ENCODE results near the gene TTC24. TPM values are rescaled to one million over a fixed set of nuclear protein-coding genes. Genes with fewer than 3 reads are reported as not detected.

The TTC24 gene
- total RNA-seq, 4 donors from 2014 or later, result not detected

DNA sequence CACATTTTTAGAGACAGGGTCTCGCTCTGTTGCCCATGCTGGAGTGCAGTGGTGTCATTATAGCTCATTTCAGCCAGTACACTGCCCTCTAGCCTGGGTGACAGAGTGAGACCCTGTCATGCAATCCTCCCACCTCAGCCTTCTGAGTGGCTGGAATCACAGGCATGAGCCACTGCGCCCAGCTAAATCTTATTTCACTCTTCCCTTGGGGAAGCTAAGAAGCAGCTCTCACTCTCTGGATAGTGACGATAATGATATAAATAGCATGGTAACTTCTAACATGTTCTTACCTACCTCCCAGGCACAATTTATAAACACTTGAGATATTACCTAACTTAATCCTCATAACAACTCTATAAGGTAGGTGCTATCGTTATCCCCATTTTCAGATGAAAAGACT, 32.1 kb upstream of the TTC24 start:
- Histone ChIP-seq H3K4me1 (no peaks in the 10 kb centered on the region), H3K4me3 (no peak overlapping the region), H3K27ac (no peak overlapping the region), H3K27me3 (no peaks in the 10 kb centered on the region), H3K36me3 (no peaks in the 10 kb centered on the region), H3K9me3 (no peaks in the 10 kb centered on the region)
- WGBS, 2 donors (ENCODE audit: low coverage in 1 of 2), result 86 to 99% methylated on average over 1 to 4 of the region's 4 CpGs
- intact Hi-C loops (cut with DNase I; ENCODE audit: low total_unique reads), result no loop called here
- DNase-seq, result no peak
- TF ChIP-seq POLR2A (IDR thresholded peaks at IDR 0.05) (no peak), POLR2AphosphoS5 (IDR thresholded peaks at IDR 0.05) (no peak), EP300 (IDR thresholded peaks at IDR 0.05; ENCODE audit: low read depth) (no peak)
- TF ChIP-seq, protein P1, sequence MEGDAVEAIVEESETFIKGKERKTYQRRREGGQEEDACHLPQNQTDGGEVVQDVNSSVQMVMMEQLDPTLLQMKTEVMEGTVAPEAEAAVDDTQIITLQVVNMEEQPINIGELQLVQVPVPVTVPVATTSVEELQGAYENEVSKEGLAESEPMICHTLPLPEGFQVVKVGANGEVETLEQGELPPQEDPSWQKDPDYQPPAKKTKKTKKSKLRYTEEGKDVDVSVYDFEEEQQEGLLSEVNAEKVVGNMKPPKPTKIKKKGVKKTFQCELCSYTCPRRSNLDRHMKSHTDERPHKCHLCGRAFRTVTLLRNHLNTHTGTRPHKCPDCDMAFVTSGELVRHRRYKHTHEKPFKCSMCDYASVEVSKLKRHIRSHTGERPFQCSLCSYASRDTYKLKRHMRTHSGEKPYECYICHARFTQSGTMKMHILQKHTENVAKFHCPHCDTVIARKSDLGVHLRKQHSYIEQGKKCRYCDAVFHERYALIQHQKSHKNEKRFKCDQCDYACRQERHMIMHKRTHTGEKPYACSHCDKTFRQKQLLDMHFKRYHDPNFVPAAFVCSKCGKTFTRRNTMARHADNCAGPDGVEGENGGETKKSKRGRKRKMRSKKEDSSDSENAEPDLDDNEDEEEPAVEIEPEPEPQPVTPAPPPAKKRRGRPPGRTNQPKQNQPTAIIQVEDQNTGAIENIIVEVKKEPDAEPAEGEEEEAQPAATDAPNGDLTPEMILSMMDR (IDR thresholded peaks at IDR 0.05), result no peak
- in situ Hi-C loops (cut with MboI; ENCODE audit: low pct_ligation_motif_present in 1 of 4, low pct_unique_long_range_greater_than_20kb in 1 of 4, low sequenced_read_pairs in 3 of 4), result no loop called here

DNA sequence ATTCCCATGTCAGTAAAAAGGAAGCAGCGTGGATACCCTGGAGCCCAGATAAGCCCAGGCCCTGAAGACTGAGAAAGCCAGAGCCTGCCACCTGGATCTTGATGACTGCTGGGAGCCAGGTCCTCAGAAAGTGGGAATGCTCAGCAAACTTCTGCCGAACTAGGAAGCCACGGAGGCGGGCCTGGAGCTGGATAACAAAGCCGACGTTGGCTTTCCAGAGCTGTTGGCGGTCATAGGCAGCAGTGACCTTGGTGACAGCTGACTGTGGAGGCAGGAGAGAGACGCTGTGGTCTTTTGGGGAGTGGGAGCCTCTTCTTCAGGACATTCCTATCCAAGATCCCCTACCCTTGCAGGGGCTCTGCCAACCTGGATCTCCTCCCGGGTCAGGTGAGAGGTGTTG, 31.5 kb upstream of the TTC24 start:
- Histone ChIP-seq H3K4me1 (no peaks in the 10 kb centered on the region), H3K36me3 (no peaks in the 10 kb centered on the region)
- DNase-seq, result no peak

DNA sequence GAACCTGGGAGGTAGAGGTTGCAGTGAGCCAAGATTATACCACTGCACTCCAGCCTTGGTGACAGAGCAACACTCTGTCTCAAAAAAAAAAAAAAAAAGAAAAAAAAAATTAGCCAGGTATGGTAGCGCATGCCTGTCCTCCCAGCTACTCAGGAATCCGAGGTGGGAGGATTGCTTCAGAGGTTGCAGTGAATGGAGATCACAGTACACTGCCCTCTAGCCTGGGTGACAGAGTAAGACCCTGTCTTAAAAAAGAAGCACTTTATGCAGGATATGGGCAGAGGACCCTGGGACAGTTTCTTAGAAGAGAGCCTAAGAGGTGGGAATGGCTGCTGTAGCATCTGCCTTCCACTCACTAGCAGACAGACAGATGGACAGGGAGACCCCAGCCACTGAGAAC, 30.1 kb upstream of the TTC24 start:
- Histone ChIP-seq H3K27me3 (no peaks in the 10 kb centered on the region), H3K4me1 (peaks cover 0 to 5% (median 0%) of the 10 kb centered on the region in 4 donors), H3K4me3 (no peak overlapping the region), H3K27ac (no peak overlapping the region), H3K9me3 (no peaks in the 10 kb centered on the region), H3K36me3 (no peaks in the 10 kb centered on the region)
- 74 to 82% methylated on average over 2 of the region's 2 CpGs for WGBS, 2 donors (ENCODE audit: low coverage in 1 of 2)
- no peak for DNase-seq
- in situ Hi-C loops (cut with MboI; ENCODE audit: low pct_ligation_motif_present in 1 of 4, low pct_unique_long_range_greater_than_20kb in 1 of 4, low sequenced_read_pairs in 3 of 4) (no loop called here), intact Hi-C loops (cut with DNase I; ENCODE audit: low total_unique reads) (no loop called here)
- no peak for TF ChIP-seq EP300 (IDR thresholded peaks at IDR 0.05; ENCODE audit: low read depth)
- TF ChIP-seq, protein P1 (IDR thresholded peaks at IDR 0.05), result no peak
- TF ChIP-seq POLR2AphosphoS5 (IDR thresholded peaks at IDR 0.05), result no peak
- no peak for TF ChIP-seq POLR2A (IDR thresholded peaks at IDR 0.05)

More for the DNA sequence above, 31.5 kb upstream of the TTC24 start:
- 98% methylated on average over 9 of the region's 9 CpGs; no CpG with 5 or more reads in 1 of the 2 donors for WGBS, 2 donors (ENCODE audit: low coverage in 1 of 2)
- H3K27ac ChIP-seq, result no peak overlapping the region
- in situ Hi-C loops (cut with MboI; ENCODE audit: low pct_ligation_motif_present in 1 of 4, low pct_unique_long_range_greater_than_20kb in 1 of 4, low sequenced_read_pairs in 3 of 4), result no loop called here
- TF ChIP-seq EP300 (IDR thresholded peaks at IDR 0.05; ENCODE audit: low read depth) (no peak), POLR2AphosphoS5 (IDR thresholded peaks at IDR 0.05) (no peak), POLR2A (IDR thresholded peaks at IDR 0.05) (no peak)
- TF ChIP-seq, protein P1 (IDR thresholded peaks at IDR 0.05), result no peak
- no peaks in the 10 kb centered on the region for H3K9me3 ChIP-seq
- no peaks in the 10 kb centered on the region for H3K27me3 ChIP-seq
- intact Hi-C loops (cut with DNase I; ENCODE audit: low total_unique reads), result no loop called here
- no peak overlapping the region for H3K4me3 ChIP-seq

DNA sequence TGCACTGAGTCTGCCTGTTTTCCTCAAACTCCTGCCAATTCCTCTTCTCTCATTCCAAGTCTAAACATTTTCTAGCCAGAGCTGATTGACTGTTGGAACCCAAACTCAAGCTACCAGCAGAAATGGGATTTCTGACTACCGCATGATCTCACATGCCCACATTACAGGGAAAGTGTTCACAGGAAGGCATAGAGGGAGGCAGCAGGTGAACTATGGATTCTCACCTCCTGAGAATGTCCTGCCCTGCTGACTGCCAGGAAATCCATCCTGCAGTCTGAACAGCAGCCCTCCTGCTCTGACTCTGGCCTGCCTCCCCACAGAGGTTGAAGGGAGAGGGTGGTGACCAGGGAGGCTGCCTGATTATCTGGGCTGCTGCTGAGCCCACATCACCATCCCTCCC, 29.7 kb upstream of the TTC24 start:
- Histone ChIP-seq H3K4me1 (peaks cover 0 to 5% (median 0%) of the 10 kb centered on the region in 4 donors), H3K9me3 (no peaks in the 10 kb centered on the region), H3K4me3 (no peak overlapping the region), H3K27ac (no peak overlapping the region), H3K27me3 (no peaks in the 10 kb centered on the region), H3K36me3 (no peaks in the 10 kb centered on the region)
- TF ChIP-seq, protein P1 (IDR thresholded peaks at IDR 0.05), result no peak
- no peak for TF ChIP-seq POLR2AphosphoS5 (IDR thresholded peaks at IDR 0.05)
- no peak for TF ChIP-seq EP300 (IDR thresholded peaks at IDR 0.05; ENCODE audit: low read depth)
- no peak for TF ChIP-seq POLR2A (IDR thresholded peaks at IDR 0.05)
- intact Hi-C loops (cut with DNase I; ENCODE audit: low total_unique reads), result no loop called here
- WGBS, 2 donors (ENCODE audit: low coverage in 1 of 2), result 100% methylated on average over 1 of the region's 1 CpG
- in situ Hi-C loops (cut with MboI; ENCODE audit: low pct_ligation_motif_present in 1 of 4, low pct_unique_long_range_greater_than_20kb in 1 of 4, low sequenced_read_pairs in 3 of 4), result no loop called here
- no peak for DNase-seq
